HepG2 (cell line): ENCODE results near the gene CAPZB. TPM values are rescaled to one million over a fixed set of nuclear protein-coding genes. Genes with fewer than 3 reads are reported as not detected.

Source experiments
- ATAC-seq: fragments of 200-7000 bp; cut with Tn5 transposase; 3 replicates; pipeline ENCODE4 v1.9.1; 2020; ENCODE audit warnings: mild to moderate bottlenecking, moderate library complexity
- BruUV-seq: library from RNA; stranded (reverse); fragments of 400-500 nt; replicated peaks from 2 replicates; lab custom pipeline; 2021; lab: Mats Ljungman, UMichigan
- CTCF ChIA-PET: fragments of 300-600 bp; formaldehyde crosslinking; extraction: SDS; loops from one replicate; lab custom pipeline; 2021; ENCODE audit warnings: low total read pairs, inconsistent platforms, low intra/inter-chr PET ratio; lab: Yijun Ruan, JAX
- POLR2A ChIA-PET: fragments of 350-600 bp; sonication (Branson Sonifier 250); formaldehyde crosslinking; loops from one replicate; lab custom pipeline; 2020; ENCODE audit warnings: antibody characterized with exemption, inconsistent platforms; lab: Yijun Ruan, JAX
- DNase-seq: peaks from one replicate; pipeline ENCODE4 v3.0.0-alpha.2; 2015; ENCODE audit warnings: low spot score
- FAIRE-seq: peaks from 3 replicates; lab custom pipeline; 2011; peaks lifted over from hg19 to GRCh38; lab: Jason Lieb, UNC
- H2AFZ ChIP-seq: one replicate; pipeline ENCODE4 v1.6.1; 2011; ENCODE audit warnings: low read length, inconsistent platforms
- H3K27ac ChIP-seq: fragments of 300-600 bp; 3 replicates; pipeline ENCODE4 v1.8.0; 2011; ENCODE audit warnings: mixed run types, mild to moderate bottlenecking, mixed read lengths, low read length, inconsistent platforms; ENCODE audit not compliant: insufficient read depth; ENCODE audit errors: extremely low read length
- H3K27me3 ChIP-seq, 2 experiments: fragments of 200-600 bp in 1 of 2; 2 replicates in 1 of 2; 3 replicates in 1 of 2; pipeline versions ENCODE4 v1.6.0 to v1.8.0; 2011; ENCODE audit warnings: low read length in 2 of 2, mild to moderate bottlenecking in 2 of 2, moderate library complexity in 2 of 2, inconsistent platforms in 1 of 2; ENCODE audit not compliant: insufficient read depth in 2 of 2, control insufficient read depth in 1 of 2
- H3K36me3 ChIP-seq, 2 experiments: fragments of 200-600 bp in 1 of 2; replicated peaks in 1 of 2; 2 replicates in 1 of 2; 3 replicates in 1 of 2; pipeline versions ENCODE4 v1.5.1 to v1.8.0; 2011; ENCODE audit warnings: low read length in 2 of 2, inconsistent platforms in 1 of 2; ENCODE audit not compliant: insufficient read depth in 2 of 2, control insufficient read depth in 1 of 2
- H3K4me1 ChIP-seq: 2 replicates; pipeline ENCODE4 v1.5.1; 2012; ENCODE audit warnings: low read length, inconsistent platforms; ENCODE audit not compliant: insufficient read depth
- H3K4me2 ChIP-seq: 2 replicates; pipeline ENCODE4 v1.6.0; 2011; ENCODE audit warnings: low read depth, low read length, inconsistent platforms
- H3K4me3 ChIP-seq, 3 experiments: fragments of 200-600 bp in 1 of 3; sonication (generic), shearing (Covaris generic) in 1 of 3; replicated peaks in 1 of 3; 2 replicates each; pipeline ENCODE4 v1.5.1; 2011 to 2016; ENCODE audit warnings: low read length in 3 of 3, inconsistent platforms in 2 of 3, low read depth in 2 of 3, mild to moderate bottlenecking in 2 of 3, control low read depth in 1 of 3, mixed read lengths in 1 of 3; ENCODE audit not compliant: insufficient read depth in 1 of 3
- H3K79me2 ChIP-seq: one replicate; pipeline ENCODE4 v1.6.1; 2011; ENCODE audit warnings: low read length, inconsistent platforms; ENCODE audit not compliant: insufficient read depth
- H3K9ac ChIP-seq: 2 replicates; pipeline ENCODE4 v1.6.0; 2011; ENCODE audit warnings: mild to moderate bottlenecking, low read depth, low read length, inconsistent platforms; ENCODE audit not compliant: insufficient read depth
- H3K9me3 ChIP-seq: 2 replicates; pipeline ENCODE4 v1.5.1; 2012; ENCODE audit warnings: mild to moderate bottlenecking, low read length
- H4K20me1 ChIP-seq: 2 replicates; pipeline ENCODE4 v1.6.0; 2011; ENCODE audit warnings: inconsistent platforms, mild to moderate bottlenecking, low read length, moderate library complexity; ENCODE audit not compliant: insufficient read depth
- CERS6 ChIP-seq: sonication (generic); formaldehyde crosslinking; IDR thresholded peaks from 2 replicates; pipeline ENCODE4 v1.5.0; 2020; ENCODE audit warnings: missing genetic modification reagents
- CREB1 ChIP-seq, 2 experiments: fragments of 450-650 bp in 1 of 2; IDR thresholded peaks; 2 replicates each; pipeline ENCODE4 v1.6.1; 2016 to 2017; ENCODE audit warnings: control low read depth in 1 of 2, mild to moderate bottlenecking in 1 of 2, missing compliant biosample characterization in 1 of 2, missing genetic modification characterization in 1 of 2
- HBP1 ChIP-seq: IDR thresholded peaks from 2 replicates; pipeline ENCODE4 v1.6.1; 2016; ENCODE audit warnings: low read depth, control low read depth
- MAZ ChIP-seq, 2 experiments: sonication (generic) in 1 of 2; formaldehyde crosslinking in 1 of 2; IDR thresholded peaks; 2 replicates each; pipeline versions ENCODE4 v1.5.0 to v1.6.1; 2012 to 2020; ENCODE audit warnings: low read depth in 2 of 2, mild to moderate bottlenecking in 2 of 2, borderline replicate concordance in 1 of 2, improper control_type of control experiment in 1 of 2, low read length in 1 of 2, missing genetic modification reagents in 1 of 2, moderate library complexity in 1 of 2
- MTERF4 ChIP-seq: sonication (generic); formaldehyde crosslinking; IDR thresholded peaks from 2 replicates; pipeline ENCODE4 v1.8.0; 2023; ENCODE audit warnings: mild to moderate bottlenecking, missing genetic modification reagents
- SP2 ChIP-seq: sonication (generic); formaldehyde crosslinking; IDR thresholded peaks from 2 replicates; pipeline ENCODE4 v1.5.1; 2020; ENCODE audit warnings: mild to moderate bottlenecking, missing genetic modification reagents
- ZBTB44 ChIP-seq: sonication (generic); formaldehyde crosslinking; IDR thresholded peaks from 2 replicates; pipeline ENCODE4 v1.4.0; 2020; ENCODE audit warnings: missing genetic modification reagents
- ZFP82 ChIP-seq: sonication (generic); formaldehyde crosslinking; IDR thresholded peaks from 2 replicates; pipeline ENCODE4 v1.5.1; 2020; ENCODE audit warnings: mild to moderate bottlenecking, missing genetic modification reagents, borderline replicate concordance
- ZNF235 ChIP-seq: sonication (generic); formaldehyde crosslinking; IDR thresholded peaks from 2 replicates; pipeline ENCODE4 v1.8.1; 2023; ENCODE audit warnings: mild to moderate bottlenecking, missing genetic modification reagents, borderline replicate concordance
- ZNF354B ChIP-seq: sonication (generic); formaldehyde crosslinking; IDR thresholded peaks from 2 replicates; pipeline ENCODE4 v1.8.0; 2022; ENCODE audit warnings: mild to moderate bottlenecking, missing genetic modification reagents
- WGBS: methylation state at CpG from one replicate; pipeline ENCODE4 v1.1.6; 2017; ENCODE audit warnings: low lambda C conversion rate; 5-methylcytosine and 5-hydroxymethylcytosine counted together
- in situ Hi-C: cut with HindIII; loops from 2 replicates; pipeline ENCODE4 v1.10.0; 2017; ENCODE audit warnings: low pct_unique_long_range_greater_than_20kb; ENCODE audit not compliant: extremely low pct_ligation_motif_present
- intact Hi-C: fragments of 100-400 bp; cut with micrococcal nuclease; formaldehyde crosslinking; loops from one replicate; pipeline ENCODE4 v1.10.0; 2022; ENCODE audit not compliant: unreplicated experiment
- polyA plus RNA-seq, 8 experiments: library from polyadenylated mRNA; depleted of rRNA in 3 of 8; stranded (reverse) in 7 of 8; unstranded in 1 of 8; fragments of >200 nt; fragmentation: Illumina TruSeq in 4 of 8; extraction: Trizol in 4 of 8; gene quantifications; 2 replicates each; pipeline versions ENCODE4 v1.2.1 to v1.2.3, GENCODE V29; 2011 to 2016; ENCODE audit warnings: low read depth in 4 of 8, missing spikeins in 1 of 8, mixed read lengths in 1 of 8; ENCODE audit not compliant: insufficient read depth in 1 of 8
- total RNA-seq, 5 experiments: library from RNA; depleted of rRNA; stranded (reverse); fragments of >200 nt; fragmentation: Illumina TruSeq; extraction: Trizol; gene quantifications; 2 replicates each; pipeline ENCODE4 v1.2.3, GENCODE V29; 2016; ENCODE audit warnings: low read depth in 1 of 5

CAPZB gene
- total and polyA plus RNA-seq, 2 of the 13 experiments (the other 11 are each of a cell fraction or from before 2014, with no cell fraction given): 58.9 to 76.9 TPM

GRCh38 chr1:19452221-19452663, 33.1 kb downstream of the CAPZB start:
- ChIA-PET POLR2A (no interaction called here), CTCF (no interaction called here)
- Histone ChIP-seq H3K9me3 (no peaks in the 10 kb centered on the region), H3K27ac (no peak overlapping the region), H3K4me2 (no peak overlapping the region), H2AFZ (no peak overlapping the region), H3K4me3 (no peak overlapping the region), H3K4me1 (peaks cover 40% of the 10 kb centered on the region), H3K36me3 (peaks cover 5 to 19% of the 10 kb centered on the region in 2 experiments; a peak in 3 of 5 replicates), H4K20me1 (peaks cover 27% of the 10 kb centered on the region; the same call in 1 of the 2 replicates), H3K79me2 (peaks cover 93% of the 10 kb centered on the region), H3K27me3 (no peaks in the 10 kb centered on the region), H3K9ac (no peak overlapping the region)
- ATAC-seq: no peak
- WGBS: 96% methylated on average over 11 of the region's 12 CpGs
- intact Hi-C loops (no loop called here), in situ Hi-C loops (no loop called here)
- no TSS peak for BruUV-seq
- TF ChIP-seq SP2 (CRISPR knock-in tag) (no peak), MTERF4 (CRISPR knock-in tag) (no peak), CREB1 (IDR thresholded peaks at IDR 0.05) (no peak), CREB1 (CRISPR knock-in tag; IDR thresholded peaks at IDR 0.05) (no peak), HBP1 (CRISPR knock-in tag) (no peak), ZFP82 (no peak), MAZ (IDR thresholded peaks at IDR 0.05; ENCODE audit: borderline replicate concordance, low read depth, low read length) (no peak), MAZ (CRISPR knock-in tag; IDR thresholded peaks at IDR 0.05; ENCODE audit: low read depth) (no peak), ZNF354B (CRISPR knock-in tag) (no peak), CERS6 (CRISPR knock-in tag) (no peak), ZNF235 (no peak), ZBTB44 (CRISPR knock-in tag) (no peak)
- no peak for FAIRE-seq
- DNase-seq: no peak
